ENCODE measurements around the gene GKAP1. TPM values are rescaled to one million over a fixed set of nuclear protein-coding genes. Genes with fewer than 3 reads are reported as not detected.
"Not testable (repeated sequence)": the region's sequence is repeated elsewhere in the genome, so short reads cannot be mapped to it uniquely, and the experiment has no call there.

GKAP1 gene
- total RNA-seq, 1 experiment from 2014 or later: 1.5 TPM

DNA sequence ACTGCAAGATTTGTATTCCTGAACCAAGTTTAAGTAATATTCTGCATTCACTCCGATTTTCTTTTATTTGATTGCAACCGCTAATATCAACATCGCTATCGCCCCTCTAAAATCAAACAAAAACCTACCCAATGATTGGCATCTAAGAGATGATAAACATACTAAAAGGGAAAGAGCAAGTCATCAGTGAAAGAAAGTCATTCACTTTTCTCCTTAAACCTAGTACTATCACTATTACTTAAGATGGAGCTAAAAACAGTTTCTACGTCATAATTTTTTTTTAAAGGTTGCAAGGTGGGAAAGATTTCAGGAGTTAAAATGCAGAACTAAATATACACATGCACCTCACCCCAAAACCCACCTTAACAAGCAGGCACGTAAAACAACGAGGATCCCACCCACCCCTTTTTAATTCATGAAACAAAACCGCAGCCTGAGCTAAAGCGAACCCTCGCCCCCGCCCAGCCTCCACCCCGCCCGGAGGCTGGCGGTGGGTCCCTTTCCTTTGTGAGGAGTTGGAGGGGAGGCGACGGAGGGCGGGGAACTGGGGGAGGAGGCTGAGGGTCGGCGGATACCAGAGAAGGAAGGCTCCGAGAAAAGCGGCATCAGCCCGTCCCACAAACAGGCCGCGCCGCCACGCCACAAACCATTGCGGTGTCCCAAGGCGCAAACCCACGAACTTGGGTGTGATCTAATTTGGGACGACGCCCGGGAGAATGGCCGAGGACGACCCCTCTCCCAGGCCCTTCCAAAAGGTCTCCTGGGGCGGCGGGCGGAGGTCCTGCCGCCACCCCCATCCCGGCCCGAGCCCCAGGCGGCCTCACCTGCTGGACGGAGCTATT is 110.7 kb downstream of the GKAP1 start:
- BruUV-seq (replicated peaks): TSS peak; percentile 41
- peak overlapping the region; percentile 91 for H3K4me3 ChIP-seq (ENCODE audit: low read length)
- DNase-seq (no peak), ATAC-seq (peak; percentile 13)
- peaks cover 48% of the 10 kb centered on the region for H4K20me1 ChIP-seq (ENCODE audit: low read length)
- H3F3A ChIP-seq (ENCODE audit: low read length, unreplicated experiment): no peaks in the 10 kb centered on the region
- TF ChIP-seq EZH2phosphoT487 (IDR thresholded peaks at IDR 0.05; ENCODE audit: borderline replicate concordance, low read length): no peak
- no peak for TF ChIP-seq EZH2 (IDR thresholded peaks at IDR 0.05; ENCODE audit: low read length, unreplicated experiment)
- no peak for TF ChIP-seq CTCF (conservative IDR thresholded peaks at IDR 0.05; ENCODE audit: low read depth, low read length)
- peaks cover 22% of the 10 kb centered on the region for H3K4me1 ChIP-seq (ENCODE audit: insufficient read depth, low read length)
- H3K27ac ChIP-seq (ENCODE audit: low read length): peak overlapping the region; percentile 99
- H3K4me2 ChIP-seq (ENCODE audit: low read length): peak overlapping the region; percentile 98
- no peaks in the 10 kb centered on the region for H3K27me3 ChIP-seq (ENCODE audit: low read length)
- no peaks in the 10 kb centered on the region for H3K36me3 ChIP-seq (ENCODE audit: low read depth, low read length)
- peaks cover 65% of the 10 kb centered on the region for H3K79me2 ChIP-seq (ENCODE audit: low read length)
- intact Hi-C loops (cut with micrococcal nuclease): loop anchor here (5.0 to 10.0 kb wide), 3 partner anchors 40 to 278 kb away; partner anchors contain the start of genes HNRNPK, IDNK and RMI1
- H3K9me2 ChIP-seq (replicated peaks; ENCODE audit: low read length): no peaks in the 10 kb centered on the region
- POLR2A ChIA-PET (ENCODE audit: unreplicated experiment): no interaction called here
- H2AFZ ChIP-seq (ENCODE audit: low read length): peak overlapping the region; percentile 99
- CTCF ChIA-PET: no interaction called here
- peak overlapping the region; percentile 99 for H3K9ac ChIP-seq (ENCODE audit: low read length)
- no peaks in the 10 kb centered on the region for H3K9me3 ChIP-seq (ENCODE audit: low read length)

GRCh38 chr9:83705219-83705651 is 112.3 kb downstream of the GKAP1 start:
- CTCF ChIA-PET; H2AFZ ChIP-seq (ENCODE audit: low read length); H3K9me3 ChIP-seq (ENCODE audit: low read length); H3K36me3 ChIP-seq (ENCODE audit: low read depth, low read length); H3K27me3 ChIP-seq (ENCODE audit: low read length); ATAC-seq; H3K9me2 ChIP-seq (replicated peaks; ENCODE audit: low read length); DNase-seq; H3K27ac ChIP-seq (ENCODE audit: low read length); POLR2A ChIA-PET (ENCODE audit: unreplicated experiment); H3F3A ChIP-seq (ENCODE audit: low read length, unreplicated experiment); BruUV-seq (replicated peaks): not testable (repeated sequence)
- H3K9ac ChIP-seq (ENCODE audit: low read length): peak overlapping the region; percentile 99; the same call in 1 of the 2 replicates
- peak overlapping the region; percentile 91 for H3K4me3 ChIP-seq (ENCODE audit: low read length)
- peaks cover 64% of the 10 kb centered on the region for H4K20me1 ChIP-seq (ENCODE audit: low read length)
- intact Hi-C loops (cut with micrococcal nuclease): loop anchor here (5.0 to 10.0 kb wide), 3 partner anchors 38 to 280 kb away; partner anchors contain the start of genes HNRNPK, IDNK and RMI1
- peaks cover 22% of the 10 kb centered on the region for H3K4me1 ChIP-seq (ENCODE audit: insufficient read depth, low read length)
- H3K79me2 ChIP-seq (ENCODE audit: low read length): peaks cover 82% of the 10 kb centered on the region
- peak overlapping the region; percentile 98 for H3K4me2 ChIP-seq (ENCODE audit: low read length)

- Histone ChIP-seq H3K9ac (ENCODE audit: low read length) (no peak overlapping the region), H3K27ac (ENCODE audit: low read length) (no peak overlapping the region), H3K4me2 (ENCODE audit: low read length) (peak overlapping the region; percentile 14), H4K20me1 (ENCODE audit: low read length) (peaks cover 90% of the 10 kb centered on the region), H3K27me3 (ENCODE audit: low read length) (no peaks in the 10 kb centered on the region), H3F3A (ENCODE audit: low read length, unreplicated experiment) (no peaks in the 10 kb centered on the region), H3K79me2 (ENCODE audit: low read length) (peaks cover 100% of the 10 kb centered on the region), H2AFZ (ENCODE audit: low read length) (no peak overlapping the region), H3K9me2 (replicated peaks; ENCODE audit: low read length) (no peaks in the 10 kb centered on the region), H3K9me3 (ENCODE audit: low read length) (no peaks in the 10 kb centered on the region), H3K4me3 (ENCODE audit: low read length) (no peak overlapping the region), H3K4me1 (ENCODE audit: insufficient read depth, low read length) (peaks cover 13% of the 10 kb centered on the region), H3K36me3 (ENCODE audit: low read depth, low read length) (no peaks in the 10 kb centered on the region)
- no peak for TF ChIP-seq CTCF (conservative IDR thresholded peaks at IDR 0.05; ENCODE audit: low read depth, low read length)
- no peak for TF ChIP-seq EZH2 (IDR thresholded peaks at IDR 0.05; ENCODE audit: low read length, unreplicated experiment)
- TF ChIP-seq EZH2phosphoT487 (IDR thresholded peaks at IDR 0.05; ENCODE audit: borderline replicate concordance, low read length): no peak
- peak; percentile 55 for DNase-seq
- POLR2A ChIA-PET (ENCODE audit: unreplicated experiment): no interaction called here
- peak; percentile 55 for ATAC-seq
- no TSS peak for BruUV-seq (replicated peaks)
- intact Hi-C loops (cut with micrococcal nuclease): loop anchor here (10.0 kb wide), 1 partner anchor 283 kb away; the partner anchor contains the start of genes HNRNPK and RMI1
- CTCF ChIA-PET: no interaction called here
Measured at GRCh38 chr9:83701769-83702168, 115.8 kb downstream of the GKAP1 start.
